ENCODE results near the gene METTL9. TPM values are rescaled to one million over a fixed set of nuclear protein-coding genes. Genes with fewer than 3 reads are reported as not detected.

The METTL9 gene
- total and polyA plus RNA-seq, 9 of the 15 experiments (the other 6 are each of a cell fraction or from before 2014, with no cell fraction given) = 12.2 to 107 (median 79.1) TPM

GRCh38 chr16:21554795-21555585 is 44.4 kb upstream of the METTL9 start (continued):
- peak; percentile 54 for TF ChIP-seq MGA (IDR thresholded peaks at IDR 0.05)
- TF ChIP-seq TEAD4 (IDR thresholded peaks at IDR 0.05; ENCODE audit: low read length) = 0 out of 2 replicates have a peak, but pooled peaks have one; percentile 9
- TF ChIP-seq TEAD4 (CRISPR knock-in tag; IDR thresholded peaks at IDR 0.05; ENCODE audit: borderline replicate concordance) = no peak
- TF ChIP-seq MXI1 (IDR thresholded peaks at IDR 0.05; ENCODE audit: low read depth, low read length) = no peak
- peak; percentile 7; the same call in 1 of the 2 replicates for TF ChIP-seq BCOR (IDR thresholded peaks at IDR 0.05)
- TF ChIP-seq TEAD1 (CRISPR knock-in tag; IDR thresholded peaks at IDR 0.05) = peak in 1 of 2 experiments; percentile 84; a peak in 2 of 4 replicates
- TF ChIP-seq ZFX (CRISPR knock-in tag; IDR thresholded peaks at IDR 0.05) = peak; percentile 38; the same call in 1 of the 2 replicates
- peak; percentile 66 to 78 for TF ChIP-seq NRF1 (conservative IDR thresholded peaks at IDR 0.05 in 1 of 2, IDR thresholded peaks at IDR 0.05 in 1 of 2)
- no peak for TF ChIP-seq ETS2 (tag; IDR thresholded peaks at IDR 0.05; ENCODE audit: borderline replicate concordance, poor library complexity, severe bottlenecking)
- no peak for TF ChIP-seq FOXO4 (CRISPR knock-in tag; IDR thresholded peaks at IDR 0.05)

Data from K562 (cell line).